Testis (tissue), 3 donors: ENCODE results near the gene SERPINA1. TPM values are rescaled to one million over a fixed set of nuclear protein-coding genes. Genes with fewer than 3 reads are reported as not detected.

Experiments
- DNase-seq: peaks from one replicate; pipeline ENCODE4 v3.0.0-alpha.2; 2019
- H3K27ac ChIP-seq, 2 donors: fragments of 200-600 bp; sonication (generic); one replicate each; pipeline ENCODE4 v1.5.1; 2019
- H3K27me3 ChIP-seq: fragments of 200-600 bp; sonication (generic); one replicate; pipeline ENCODE4 v1.5.1; 2019
- H3K36me3 ChIP-seq: fragments of 200-600 bp; sonication (generic); one replicate; pipeline ENCODE4 v1.5.1; 2017; ENCODE audit warnings: low read depth; ENCODE audit errors: missing control alignments
- H3K4me1 ChIP-seq: fragments of 200-600 bp; sonication (generic); one replicate; pipeline ENCODE4 v1.5.1; 2019
- H3K4me3 ChIP-seq, 2 donors: fragments of 200-600 bp; sonication (generic); one replicate each; pipeline ENCODE4 v1.5.1; 2017 to 2019
- H3K9me3 ChIP-seq: fragments of 200-600 bp; sonication (generic); one replicate; pipeline ENCODE4 v1.5.1; 2017
- CTCF ChIP-seq, 3 experiments: fragments of 450-650 bp in 2 of 3; fragments of 200-600 bp in 1 of 3; sonication (generic) in 1 of 3; IDR thresholded peaks; one replicate each; pipeline ENCODE4 v1.5.1; 2016 to 2019; ENCODE audit warnings: antibody characterized with exemption in 3 of 3, mild to moderate bottlenecking in 2 of 3, moderate library complexity in 1 of 3
- POLR2A ChIP-seq: fragments of 450-650 bp; IDR thresholded peaks from one replicate; pipeline ENCODE4 v1.6.1; 2017; ENCODE audit warnings: antibody characterized with exemption, mild to moderate bottlenecking, moderate library complexity
- WGBS, 2 donors: methylation state at CpG; one replicate each; pipeline ENCODE4 v1.1.5; 2018; 5-methylcytosine and 5-hydroxymethylcytosine counted together
- intact Hi-C: fragments of 100-400 bp; cut with DNase I; formaldehyde crosslinking; loops from one replicate; pipeline ENCODE4 v1.15.1; 2023; ENCODE audit warnings: low total_unique reads
- polyA plus RNA-seq: library from polyadenylated mRNA; stranded (reverse); fragments of 350-450 nt; fragmentation: Illumina TruSeq; extraction: RNeasy Lipid Tissue Mini Kit (QIAGEN cat#74804); gene quantifications from one replicate; pipeline ENCODE4 v1.2.3, GENCODE V29; 2014; ENCODE audit warnings: low read depth, low replicate concordance; ENCODE audit not compliant: insufficient read depth
- total RNA-seq, 2 donors: library from RNA; depleted of rRNA; stranded (reverse); fragments of >200 nt; gene quantifications; one replicate each; pipeline ENCODE4 v1.2.3, GENCODE V29; 2016

Gene SERPINA1
- total and polyA plus RNA-seq, 3 donors from 2014 or later = 1.0 to 123 (median 2.2) TPM

DNA sequence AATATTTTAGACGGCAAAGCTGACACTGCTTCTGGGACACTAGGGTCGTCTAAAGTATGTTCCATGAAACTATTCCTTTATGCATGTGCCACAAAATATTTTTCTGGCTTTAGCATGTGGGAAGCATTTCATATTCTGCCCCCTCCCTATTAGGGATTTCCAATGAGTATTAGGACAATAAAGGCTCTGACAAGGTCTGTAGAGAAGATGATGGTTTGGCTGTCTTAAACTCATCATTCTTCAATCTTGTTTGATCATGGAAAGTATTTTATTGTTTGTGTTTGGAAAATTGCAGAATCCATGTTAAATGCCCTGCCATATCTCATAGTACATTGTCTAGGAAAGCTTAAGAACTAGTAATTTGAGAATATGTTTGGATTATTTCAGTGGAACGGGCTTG is 22.8 kb downstream of the SERPINA1 start:
- TF ChIP-seq POLR2A = no peak
- Histone ChIP-seq H3K27me3 (no peaks in the 10 kb centered on the region), H3K9me3 (no peaks in the 10 kb centered on the region), H3K27ac (no peak overlapping the region), H3K4me3 (no peak overlapping the region), H3K4me1 (no peaks in the 10 kb centered on the region), H3K36me3 (no peaks in the 10 kb centered on the region)
- intact Hi-C loops = no loop called here
- 82 to 98% methylated on average over 3 of the region's 3 CpGs for WGBS, 2 donors
- DNase-seq = no peak

- no peak for TF ChIP-seq POLR2A
Measured at GRCh38 chr14:94364964-94365363, 23.4 kb downstream of the SERPINA1 start.

GRCh38 chr14:94364037-94364436 is 24.4 kb downstream of the SERPINA1 start:
- no peak overlapping the region for H3K4me3 ChIP-seq

More at GRCh38 chr14:94364964-94365363, 23.4 kb downstream of the SERPINA1 start:
- Histone ChIP-seq H3K36me3 (no peaks in the 10 kb centered on the region), H3K27ac (no peak overlapping the region), H3K4me1 (no peaks in the 10 kb centered on the region), H3K9me3 (no peaks in the 10 kb centered on the region), H3K27me3 (no peaks in the 10 kb centered on the region), H3K4me3 (no peak overlapping the region)
- no peak for DNase-seq
- intact Hi-C loops = no loop called here
- WGBS, 2 donors = 75 to 79% methylated on average over 5 of the region's 5 CpGs

GRCh38 chr14:94363151-94363624 is 25.2 kb downstream of the SERPINA1 start:
- DNase-seq = no peak
- 83 to 95% methylated on average over 7 to 12 of the region's 12 CpGs for WGBS, 2 donors
- H3K4me3 ChIP-seq = no peak overlapping the region
- no peak overlapping the region for H3K27ac ChIP-seq
- H3K4me1 ChIP-seq = no peaks in the 10 kb centered on the region
- H3K9me3 ChIP-seq = no peaks in the 10 kb centered on the region
- no peaks in the 10 kb centered on the region for H3K36me3 ChIP-seq
- intact Hi-C loops = no loop called here
- no peaks in the 10 kb centered on the region for H3K27me3 ChIP-seq
- TF ChIP-seq POLR2A = no peak
- TF ChIP-seq CTCF (IDR thresholded peaks at IDR 0.05) = no peak

More at GRCh38 chr14:94364037-94364436, 24.4 kb downstream of the SERPINA1 start:
- TF ChIP-seq CTCF (IDR thresholded peaks at IDR 0.05) (no peak), POLR2A (no peak)
- 94 to 100% methylated on average over 3 of the region's 3 CpGs for WGBS, 2 donors
- Histone ChIP-seq H3K36me3 (no peaks in the 10 kb centered on the region), H3K27me3 (no peaks in the 10 kb centered on the region), H3K27ac (no peak overlapping the region), H3K4me1 (no peaks in the 10 kb centered on the region), H3K9me3 (no peaks in the 10 kb centered on the region)
- DNase-seq = no peak
- intact Hi-C loops = no loop called here

GRCh38 chr14:94362614-94363133 is 25.7 kb downstream of the SERPINA1 start:
- H3K27me3 ChIP-seq = no peaks in the 10 kb centered on the region
- no peak for DNase-seq
- no peaks in the 10 kb centered on the region for H3K9me3 ChIP-seq
- H3K36me3 ChIP-seq = no peaks in the 10 kb centered on the region
- intact Hi-C loops = no loop called here
- TF ChIP-seq POLR2A (no peak), CTCF (IDR thresholded peaks at IDR 0.05) (no peak)
- no peak overlapping the region for H3K4me3 ChIP-seq
- WGBS, 2 donors = 77 to 82% methylated on average over 5 to 8 of the region's 8 CpGs
- no peaks in the 10 kb centered on the region for H3K4me1 ChIP-seq
- no peak overlapping the region for H3K27ac ChIP-seq

DNA sequence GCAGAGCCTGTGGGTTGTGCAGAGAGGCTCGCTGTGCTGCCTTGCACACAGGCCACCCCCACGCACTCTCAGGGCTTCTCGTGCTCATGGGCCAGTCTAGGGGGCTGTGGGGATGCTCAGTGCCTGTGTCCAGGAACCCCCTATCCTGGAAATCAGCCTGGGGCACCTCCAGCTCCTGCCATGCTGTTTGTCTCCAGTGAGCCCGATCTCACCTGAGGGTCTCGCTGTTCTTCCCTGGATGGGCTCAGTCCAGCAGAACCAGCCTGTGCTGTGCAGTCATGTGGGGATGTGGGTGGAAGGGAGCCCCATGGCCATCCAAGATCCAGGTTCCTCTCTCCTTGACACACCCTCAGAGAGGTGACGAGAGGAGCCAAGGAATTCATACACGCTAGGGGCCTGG is 26.7 kb downstream of the SERPINA1 start:
- TF ChIP-seq POLR2A = no peak
- no peak for TF ChIP-seq CTCF (IDR thresholded peaks at IDR 0.05)
- Histone ChIP-seq H3K27me3 (no peaks in the 10 kb centered on the region), H3K4me3 (no peak overlapping the region), H3K36me3 (no peaks in the 10 kb centered on the region), H3K9me3 (no peaks in the 10 kb centered on the region), H3K4me1 (no peaks in the 10 kb centered on the region), H3K27ac (no peak overlapping the region)
- no peak for DNase-seq
- intact Hi-C loops = no loop called here
- WGBS, 2 donors = 88% methylated on average over 5 of the region's 7 CpGs; no CpG with 5 or more reads in 1 of the 2 donors
